ENCODE data around the gene MAP4K4.
A peak's percentile ranks its signal among the peaks of the same experiment; 100 is the strongest.

Gene MAP4K4

GRCh38 chr2:101723371-101724124, 26.0 kb downstream of the MAP4K4 start:
- DNase-seq: no peak

- DNase-seq: no peak
These were observed 26.6 kb downstream of the MAP4K4 start for GRCh38 chr2:101724125-101724474.

GRCh38 chr2:101725038-101725437, 27.5 kb downstream of the MAP4K4 start:
- DNase-seq: no peak

GRCh38 chr2:101725515-101726192, 28.1 kb downstream of the MAP4K4 start:
- no peak for DNase-seq

GRCh38 chr2:101728865-101729264, 31.4 kb downstream of the MAP4K4 start:
- DNase-seq: no peak

GRCh38 chr2:101729521-101730190, 32.1 kb downstream of the MAP4K4 start:
- DNase-seq: no peak

GRCh38 chr2:101731221-101732054, 33.9 kb downstream of the MAP4K4 start:
- DNase-seq: no peak

- DNase-seq: no peak
These were observed 34.7 kb downstream of the MAP4K4 start for GRCh38 chr2:101732199-101732598.

- no peak for DNase-seq
These were observed 35.3 kb downstream of the MAP4K4 start for GRCh38 chr2:101732773-101733256.

- no peak for DNase-seq
These were observed 35.9 kb downstream of the MAP4K4 start for GRCh38 chr2:101733257-101733993.

GRCh38 chr2:101734505-101735165, 37.1 kb downstream of the MAP4K4 start:
- DNase-seq: no peak

GRCh38 chr2:101735166-101735533, 37.6 kb downstream of the MAP4K4 start:
- no peak for DNase-seq

GRCh38 chr2:101736233-101736632, 38.7 kb downstream of the MAP4K4 start:
- DNase-seq: no peak

- peak; percentile 31 for DNase-seq
These were observed 39.4 kb downstream of the MAP4K4 start for GRCh38 chr2:101736861-101737291.

GRCh38 chr2:101737478-101738255, 40.2 kb downstream of the MAP4K4 start:
- DNase-seq: no peak

GRCh38 chr2:101738649-101739048, 41.1 kb downstream of the MAP4K4 start:
- no peak for DNase-seq

GRCh38 chr2:101740555-101740964, 43.1 kb downstream of the MAP4K4 start:
- no peak for DNase-seq

- no peak for DNase-seq
These were observed 44.4 kb downstream of the MAP4K4 start for GRCh38 chr2:101741775-101742520.

GRCh38 chr2:101742547-101742946, 45.0 kb downstream of the MAP4K4 start:
- DNase-seq: no peak

GRCh38 chr2:101743288-101743687, 45.8 kb downstream of the MAP4K4 start:
- DNase-seq: no peak
